ENCODE measurements around the gene CIB4. TPM values are rescaled to one million over a fixed set of nuclear protein-coding genes. Genes with fewer than 3 reads are reported as not detected.

CIB4 gene
- total RNA-seq, 1 donor from 2014 or later: not detected

DNA sequence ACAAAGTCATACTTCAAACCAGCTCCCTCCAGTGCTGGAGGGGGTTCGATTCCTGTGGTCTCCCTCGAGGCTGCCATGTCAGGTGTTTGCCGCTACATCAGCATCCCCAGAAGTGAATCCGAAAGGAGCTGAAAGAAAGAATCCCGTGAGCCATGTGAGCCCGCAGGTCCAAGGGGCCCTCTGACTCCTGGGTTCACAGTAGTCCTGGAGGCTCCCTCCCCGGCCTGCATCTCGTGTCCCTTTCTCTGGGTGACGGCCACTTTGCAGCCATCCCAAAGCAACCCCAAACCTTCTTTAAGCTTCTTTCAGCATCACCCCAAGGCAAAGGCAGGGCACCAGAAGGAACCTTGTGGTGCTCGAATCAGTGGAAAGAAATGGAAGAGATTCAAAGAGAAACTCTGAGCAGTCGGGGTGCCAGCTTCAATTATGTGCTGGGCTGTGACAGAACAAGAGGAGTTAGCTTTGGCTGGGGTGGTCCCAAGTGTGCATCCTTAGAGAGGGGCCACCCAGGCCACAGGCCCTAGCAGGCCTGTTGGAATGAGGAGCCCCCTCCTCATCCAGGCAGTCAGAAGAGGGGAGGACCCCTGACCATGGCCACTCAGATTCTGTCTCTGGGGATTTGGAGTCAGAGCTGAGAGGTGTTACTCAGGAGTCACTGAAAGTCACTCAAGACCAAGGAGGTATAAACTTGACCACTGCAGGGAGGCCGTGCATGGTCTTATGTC is 59.7 kb downstream of the CIB4 start:
- no peaks in the 10 kb centered on the region for H3K4me1 ChIP-seq
- peak; percentile 27 for DNase-seq
- intact Hi-C loops (cut with DNase I): no loop called here
- no peak overlapping the region for H3K4me3 ChIP-seq
- no peak overlapping the region for H3K27ac ChIP-seq
- H3K27me3 ChIP-seq: peaks cover 20% of the 10 kb centered on the region
- ATAC-seq: no peak
- no peaks in the 10 kb centered on the region for H3K36me3 ChIP-seq
- TF ChIP-seq, protein P1, sequence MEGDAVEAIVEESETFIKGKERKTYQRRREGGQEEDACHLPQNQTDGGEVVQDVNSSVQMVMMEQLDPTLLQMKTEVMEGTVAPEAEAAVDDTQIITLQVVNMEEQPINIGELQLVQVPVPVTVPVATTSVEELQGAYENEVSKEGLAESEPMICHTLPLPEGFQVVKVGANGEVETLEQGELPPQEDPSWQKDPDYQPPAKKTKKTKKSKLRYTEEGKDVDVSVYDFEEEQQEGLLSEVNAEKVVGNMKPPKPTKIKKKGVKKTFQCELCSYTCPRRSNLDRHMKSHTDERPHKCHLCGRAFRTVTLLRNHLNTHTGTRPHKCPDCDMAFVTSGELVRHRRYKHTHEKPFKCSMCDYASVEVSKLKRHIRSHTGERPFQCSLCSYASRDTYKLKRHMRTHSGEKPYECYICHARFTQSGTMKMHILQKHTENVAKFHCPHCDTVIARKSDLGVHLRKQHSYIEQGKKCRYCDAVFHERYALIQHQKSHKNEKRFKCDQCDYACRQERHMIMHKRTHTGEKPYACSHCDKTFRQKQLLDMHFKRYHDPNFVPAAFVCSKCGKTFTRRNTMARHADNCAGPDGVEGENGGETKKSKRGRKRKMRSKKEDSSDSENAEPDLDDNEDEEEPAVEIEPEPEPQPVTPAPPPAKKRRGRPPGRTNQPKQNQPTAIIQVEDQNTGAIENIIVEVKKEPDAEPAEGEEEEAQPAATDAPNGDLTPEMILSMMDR (IDR thresholded peaks at IDR 0.05): no peak
- H3K9me3 ChIP-seq: no peaks in the 10 kb centered on the region

DNA sequence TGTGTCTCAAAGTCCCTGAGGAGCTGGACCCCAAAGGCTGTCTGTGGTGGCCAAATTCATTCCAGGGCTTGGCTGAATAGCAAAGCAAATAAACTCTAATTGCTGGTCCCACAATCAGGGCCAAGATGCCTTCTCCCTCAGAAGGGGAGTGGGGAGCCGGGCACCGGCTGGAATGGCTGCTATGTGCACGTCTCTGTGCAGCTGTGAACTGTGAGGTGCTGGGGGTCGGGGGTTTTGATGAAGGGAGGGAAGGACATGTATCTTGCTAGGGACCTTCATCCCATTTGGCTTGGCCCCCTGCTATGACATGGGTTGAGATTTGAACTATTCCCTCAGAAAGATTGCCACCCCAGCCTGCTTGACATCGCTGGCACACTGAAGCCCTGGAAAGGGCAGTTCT is 60.4 kb downstream of the CIB4 start:
- Histone ChIP-seq H3K4me3 (no peak overlapping the region), H3K9me3 (no peaks in the 10 kb centered on the region), H3K36me3 (no peaks in the 10 kb centered on the region), H3K4me1 (no peaks in the 10 kb centered on the region), H3K27ac (no peak overlapping the region), H3K27me3 (peaks cover 19% of the 10 kb centered on the region)
- ATAC-seq: no peak
- intact Hi-C loops (cut with DNase I): no loop called here
- DNase-seq: peak; percentile 35
- TF ChIP-seq, protein P1 (IDR thresholded peaks at IDR 0.05): no peak

DNA sequence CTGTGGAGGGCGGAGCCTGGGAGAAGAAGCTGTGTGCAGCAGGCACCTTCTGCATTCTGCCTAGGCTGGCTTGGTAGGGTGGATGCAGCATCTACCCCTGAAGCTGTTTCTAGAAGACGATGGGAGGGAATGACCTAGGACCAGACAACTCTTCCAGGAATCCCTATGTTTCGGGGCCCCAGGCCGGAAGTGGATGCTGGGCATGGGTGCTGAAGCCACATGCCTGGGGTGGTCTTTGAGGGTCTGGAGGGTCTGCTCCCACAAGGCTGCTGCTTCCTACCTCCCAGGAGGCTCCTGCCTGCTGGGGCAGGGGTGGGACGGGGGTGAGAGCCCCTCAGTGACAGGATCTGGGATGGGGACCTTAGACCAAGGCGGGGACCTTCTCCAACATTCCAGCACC is 61.0 kb downstream of the CIB4 start:
- ATAC-seq (no peak), DNase-seq (peak; percentile 47)
- Histone ChIP-seq H3K36me3 (no peaks in the 10 kb centered on the region), H3K27me3 (peaks cover 19% of the 10 kb centered on the region), H3K9me3 (no peaks in the 10 kb centered on the region), H3K4me1 (no peaks in the 10 kb centered on the region), H3K27ac (no peak overlapping the region), H3K4me3 (no peak overlapping the region)
- TF ChIP-seq, protein P1 (IDR thresholded peaks at IDR 0.05): no peak
- intact Hi-C loops (cut with DNase I): no loop called here

DNA sequence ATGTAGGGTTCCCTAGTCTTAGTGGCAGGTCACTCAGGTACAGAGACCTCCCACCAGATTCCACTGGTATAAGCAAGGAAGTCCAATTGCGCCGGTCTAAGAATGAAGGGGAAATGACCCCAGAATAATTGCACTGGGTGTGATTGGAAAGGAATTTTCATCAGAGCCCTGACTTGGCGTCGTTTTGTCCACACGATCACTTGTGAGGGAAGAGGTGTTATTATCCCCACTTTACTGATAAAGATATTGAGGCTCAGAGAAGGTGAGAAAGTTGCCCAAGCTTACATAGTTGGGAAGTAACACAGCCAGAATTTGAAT is 61.5 kb downstream of the CIB4 start:
- TF ChIP-seq, protein P1 (IDR thresholded peaks at IDR 0.05): no peak

DNA sequence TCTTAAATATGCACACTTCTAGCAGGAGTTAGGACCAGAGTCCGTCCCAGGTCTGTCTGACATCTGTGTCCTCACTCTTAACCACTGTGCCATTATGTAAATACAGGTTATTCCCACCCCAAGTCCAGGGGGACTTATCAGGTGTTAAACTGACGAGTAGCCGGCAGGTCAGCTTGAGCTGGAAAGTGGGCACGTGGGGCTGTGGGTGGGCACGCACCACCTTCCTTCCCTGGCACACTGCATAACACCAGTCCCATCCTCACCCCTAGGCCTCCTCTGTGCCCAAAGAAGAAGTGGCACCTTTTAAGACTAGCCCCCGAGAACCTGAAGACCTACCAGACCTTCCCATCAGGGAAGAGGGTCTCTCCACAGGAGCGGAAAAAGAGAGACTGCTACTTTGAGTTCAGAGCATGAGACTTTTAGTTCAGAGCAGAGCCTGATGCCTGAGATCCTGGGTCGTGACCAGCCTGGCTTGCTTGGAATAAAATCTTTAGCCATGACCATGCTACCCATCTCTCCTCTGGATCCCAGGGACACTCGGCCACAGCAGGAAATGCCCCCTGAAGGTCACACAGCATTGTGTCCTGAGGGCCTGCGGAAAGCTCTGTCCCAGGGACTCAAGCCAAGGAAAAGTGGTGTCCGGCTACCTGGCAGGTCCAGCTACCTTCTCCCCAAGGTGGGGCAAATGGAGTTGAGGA is 62.0 kb downstream of the CIB4 start:
- no peak overlapping the region for H3K27ac ChIP-seq
- H3K36me3 ChIP-seq: no peaks in the 10 kb centered on the region
- H3K4me1 ChIP-seq: no peaks in the 10 kb centered on the region
- DNase-seq (peak; percentile 23), ATAC-seq (no peak)
- H3K4me3 ChIP-seq: no peak overlapping the region
- intact Hi-C loops (cut with DNase I): no loop called here
- no peaks in the 10 kb centered on the region for H3K9me3 ChIP-seq
- peaks cover 19% of the 10 kb centered on the region for H3K27me3 ChIP-seq
- TF ChIP-seq, protein P1 (IDR thresholded peaks at IDR 0.05): no peak

More for the DNA sequence above, 61.5 kb downstream of the CIB4 start:
- H3K27ac ChIP-seq: no peak overlapping the region
- ATAC-seq: no peak
- no peaks in the 10 kb centered on the region for H3K36me3 ChIP-seq
- DNase-seq: no peak
- H3K9me3 ChIP-seq: no peaks in the 10 kb centered on the region
- H3K4me3 ChIP-seq: no peak overlapping the region
- H3K27me3 ChIP-seq: peaks cover 19% of the 10 kb centered on the region
- intact Hi-C loops (cut with DNase I): no loop called here
- no peaks in the 10 kb centered on the region for H3K4me1 ChIP-seq

Data from upper lobe of right lung (tissue), 1 donor.